GM19351 (cell line): ENCODE data around the gene GIGYF2.
"Not testable (repeated sequence)": the region's sequence is repeated elsewhere in the genome, so short reads cannot be mapped to it uniquely, and the experiment has no call there.

Source experiments
- ATAC-seq: cut with Tn5 transposase; IDR thresholded peaks from one replicate; pipeline ENCODE4 v1.9.1; 2021; ENCODE audit warnings: mild to moderate bottlenecking, moderate library complexity; ENCODE audit not compliant: unreplicated experiment

GIGYF2 gene

GRCh38 chr2:232687382-232688160 lies 9.6 kb upstream of the GIGYF2 start:
- ATAC-seq, result no peak

GRCh38 chr2:232688201-232688600 lies 8.9 kb upstream of the GIGYF2 start:
- no peak for ATAC-seq

- ATAC-seq, result no peak
Observed at GRCh38 chr2:232689152-232689910, 7.8 kb upstream of the GIGYF2 start.

- not testable (repeated sequence) for ATAC-seq
Observed at GRCh38 chr2:232691117-232691516, 6.0 kb upstream of the GIGYF2 start.

- ATAC-seq, result no peak
Observed at GRCh38 chr2:232693344-232693743, 3.8 kb upstream of the GIGYF2 start.

GRCh38 chr2:232696609-232697058 lies 497 bp upstream of the GIGYF2 start:
- no peak for ATAC-seq

- ATAC-seq, result no peak
Observed at GRCh38 chr2:232697807-232698110, 628 bp downstream of the GIGYF2 start.

- no peak for ATAC-seq
Observed at GRCh38 chr2:232698556-232699091, 1.5 kb downstream of the GIGYF2 start.

GRCh38 chr2:232699110-232699509 lies 2.0 kb downstream of the GIGYF2 start:
- ATAC-seq, result no peak

- no peak for ATAC-seq
Observed at GRCh38 chr2:232700154-232700553, 3.0 kb downstream of the GIGYF2 start.

GRCh38 chr2:232707076-232707475 lies 9.9 kb downstream of the GIGYF2 start:
- no peak for ATAC-seq

GRCh38 chr2:232713505-232713904 lies 16.4 kb downstream of the GIGYF2 start:
- ATAC-seq, result no peak

- no peak for ATAC-seq
Observed at GRCh38 chr2:232714969-232715368, 17.8 kb downstream of the GIGYF2 start.

- not testable (repeated sequence) for ATAC-seq
Observed at GRCh38 chr2:232720056-232720455, 22.9 kb downstream of the GIGYF2 start.

GRCh38 chr2:232721261-232721660 lies 24.1 kb downstream of the GIGYF2 start:
- ATAC-seq, result no peak

GRCh38 chr2:232721882-232722281 lies 24.8 kb downstream of the GIGYF2 start:
- no peak for ATAC-seq

GRCh38 chr2:232723027-232723426 lies 25.9 kb downstream of the GIGYF2 start:
- no peak for ATAC-seq

GRCh38 chr2:232728785-232729184 lies 31.7 kb downstream of the GIGYF2 start:
- ATAC-seq, result no peak

GRCh38 chr2:232731470-232731869 lies 34.3 kb downstream of the GIGYF2 start:
- ATAC-seq, result no peak

GRCh38 chr2:232741294-232741693 lies 44.2 kb downstream of the GIGYF2 start:
- no peak for ATAC-seq

- no peak for ATAC-seq
Observed at GRCh38 chr2:232741972-232742371, 44.8 kb downstream of the GIGYF2 start.

- no peak for ATAC-seq
Observed at GRCh38 chr2:232744963-232745362, 47.8 kb downstream of the GIGYF2 start.
